Heart left ventricle (tissue), 13 donors: Measurements from ENCODE around the gene GCC1.
"Not testable (repeated sequence)": the region's sequence is repeated elsewhere in the genome, so short reads cannot be mapped to it uniquely, and the experiment has no call there.

Experiments used
- CTCF ChIP-seq, 12 donors: fragments of 200-600 bp; sonication (generic) in 4 of 12; IDR thresholded peaks; one replicate each; pipeline versions ENCODE4 v1.5.0 to v1.8.0; 2018 to 2022; ENCODE audit warnings: antibody characterized with exemption in 12 of 12, mild to moderate bottlenecking in 5 of 12
- POLR2A ChIP-seq, 2 donors: fragments of 450-650 bp; IDR thresholded peaks; one replicate each; pipeline ENCODE4 v1.6.1; 2017; ENCODE audit warnings: antibody characterized with exemption in 2 of 2, mild to moderate bottlenecking in 2 of 2, moderate library complexity in 2 of 2
- donor health status: ischemic (EF 13 %, LVEDD 7.1; RV severe dilation, severe dysfunction).
- donor health status: DM: no; HTN: yes; CAD: no.
- donor health status: DM: no; HTN: no; CAD: no.
- donor health status: ischemic (EF 25% LVEDD 6.9; RV normal size, moderate dysfunction).
- donor health status: ischemic (EF 25% LVEDD 5.7; RV mildly dilated, moderate dysfunction).
- donor health status: ischemic (EF 35%, LVEDD 5.7; RV mildly dilated, moderate dysfunction).
- donor health status: nonischemic (EF 11% LVEDD 7.7; RV severe dilation, severe dysfunction).
- donor health status: DM: yes; HTN: yes; CAD: no.
- donor health status: PGD.
- donor health status: ischemic (EF 29% LVEDD 5.4; RV normal size, mild dysfunction).
- donor health status: nonischemic (EF 23%, LVEDD 6.1; RV moderate dilation, normal function).

GRCh38 chr7:127540461-127540860 is 44.9 kb downstream of the GCC1 start:
- TF ChIP-seq CTCF, POLR2A (IDR thresholded peaks at IDR 0.05): not testable (repeated sequence)
